Hematopoietic multipotent progenitor cell treated with erythropoietin and hydrocortisone succinate and interleukin-3 and kit ligand, for 17 days (in vitro differentiated cells): ENCODE data around the gene URM1.

ENCODE experiments used
- DNase-seq: peaks from one replicate; pipeline ENCODE4 v3.0.0-alpha.2; 2015; ENCODE audit warnings: low spot score

Gene URM1

GRCh38 chr9:128429513-128430086 lies 58.4 kb downstream of the URM1 start:
- DNase-seq, result no peak

- no peak for DNase-seq
Measured at GRCh38 chr9:128431207-128431606, 60.0 kb downstream of the URM1 start.

- no peak for DNase-seq
Measured at GRCh38 chr9:128434340-128434739, 63.2 kb downstream of the URM1 start.

GRCh38 chr9:128435611-128436010 lies 64.4 kb downstream of the URM1 start:
- DNase-seq, result no peak

- DNase-seq, result peak; percentile 79
Measured at GRCh38 chr9:128438343-128439109, 67.4 kb downstream of the URM1 start.

GRCh38 chr9:128439273-128439672 lies 68.1 kb downstream of the URM1 start:
- no peak for DNase-seq
